HG02970 (cell line): ENCODE results near the gene HIPK1.

Source experiments
- ATAC-seq: cut with Tn5 transposase; IDR thresholded peaks from one replicate; pipeline ENCODE4 v1.9.1; 2021; ENCODE audit warnings: mild to moderate bottlenecking, moderate library complexity, moderate number of reproducible peaks; ENCODE audit not compliant: unreplicated experiment, low FRiP score

The HIPK1 gene

GRCh38 chr1:113928941-113929749, at the start of gene HIPK1:
Gene HIPK1 (plus strand): TSS chr1:113929324.
- ATAC-seq = peak; percentile 73

- ATAC-seq = no peak
These were observed 49.4 kb upstream of the HIPK1 start for GRCh38 chr1:113879739-113880038.

- ATAC-seq = no peak
These were observed 47.5 kb upstream of the HIPK1 start for GRCh38 chr1:113881661-113882060.

- no peak for ATAC-seq
These were observed 42.4 kb upstream of the HIPK1 start for GRCh38 chr1:113886417-113887401.

GRCh38 chr1:113887402-113888175, 41.5 kb upstream of the HIPK1 start, which contains the start of gene BCL2L15:
Gene BCL2L15 (minus strand): TSS chr1:113887581. CDS start chr1:113887375, 206 bp downstream.
- ATAC-seq = no peak

- ATAC-seq = no peak
These were observed 38.3 kb upstream of the HIPK1 start for GRCh38 chr1:113890816-113891215.

GRCh38 chr1:113891631-113892220, 37.4 kb upstream of the HIPK1 start:
- ATAC-seq = no peak

- no peak for ATAC-seq
These were observed 35.9 kb upstream of the HIPK1 start for GRCh38 chr1:113893267-113893666.

GRCh38 chr1:113895098-113895497, 34.0 kb upstream of the HIPK1 start:
- no peak for ATAC-seq

GRCh38 chr1:113895961-113896360, 33.2 kb upstream of the HIPK1 start:
- no peak for ATAC-seq

GRCh38 chr1:113898241-113898814, 30.8 kb upstream of the HIPK1 start:
- no peak for ATAC-seq

- ATAC-seq = no peak
These were observed 30.0 kb upstream of the HIPK1 start for GRCh38 chr1:113899111-113899510.

- ATAC-seq = no peak
These were observed 27.9 kb upstream of the HIPK1 start for GRCh38 chr1:113901191-113901590.

- no peak for ATAC-seq
These were observed 25.4 kb upstream of the HIPK1 start for GRCh38 chr1:113903501-113904292.

GRCh38 chr1:113904293-113904673, 24.8 kb upstream of the HIPK1 start:
- no peak for ATAC-seq

- peak; percentile 88 for ATAC-seq
These were observed 24.3 kb upstream of the HIPK1 start, which contains the start of the genes AP4B1 and DCLRE1B for GRCh38 chr1:113904674-113905434. Gene AP4B1 (minus strand): TSS chr1:113904799. CDS start chr1:113904717, 82 bp downstream. Gene DCLRE1B (plus strand): TSS chr1:113905326. CDS start chr1:113905587, 261 bp downstream.

GRCh38 chr1:113905435-113905861, 23.7 kb upstream of the HIPK1 start:
- ATAC-seq = peak; percentile 1
